ENCODE measurements around the gene VTN. TPM values are rescaled to one million over a fixed set of nuclear protein-coding genes. Genes with fewer than 3 reads are reported as not detected.

VTN gene, protein sequence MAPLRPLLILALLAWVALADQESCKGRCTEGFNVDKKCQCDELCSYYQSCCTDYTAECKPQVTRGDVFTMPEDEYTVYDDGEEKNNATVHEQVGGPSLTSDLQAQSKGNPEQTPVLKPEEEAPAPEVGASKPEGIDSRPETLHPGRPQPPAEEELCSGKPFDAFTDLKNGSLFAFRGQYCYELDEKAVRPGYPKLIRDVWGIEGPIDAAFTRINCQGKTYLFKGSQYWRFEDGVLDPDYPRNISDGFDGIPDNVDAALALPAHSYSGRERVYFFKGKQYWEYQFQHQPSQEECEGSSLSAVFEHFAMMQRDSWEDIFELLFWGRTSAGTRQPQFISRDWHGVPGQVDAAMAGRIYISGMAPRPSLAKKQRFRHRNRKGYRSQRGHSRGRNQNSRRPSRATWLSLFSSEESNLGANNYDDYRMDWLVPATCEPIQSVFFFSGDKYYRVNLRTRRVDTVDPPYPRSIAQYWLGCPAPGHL
- total RNA-seq: under 1 TPM; 0.08 to 0.12 TPM

DNA sequence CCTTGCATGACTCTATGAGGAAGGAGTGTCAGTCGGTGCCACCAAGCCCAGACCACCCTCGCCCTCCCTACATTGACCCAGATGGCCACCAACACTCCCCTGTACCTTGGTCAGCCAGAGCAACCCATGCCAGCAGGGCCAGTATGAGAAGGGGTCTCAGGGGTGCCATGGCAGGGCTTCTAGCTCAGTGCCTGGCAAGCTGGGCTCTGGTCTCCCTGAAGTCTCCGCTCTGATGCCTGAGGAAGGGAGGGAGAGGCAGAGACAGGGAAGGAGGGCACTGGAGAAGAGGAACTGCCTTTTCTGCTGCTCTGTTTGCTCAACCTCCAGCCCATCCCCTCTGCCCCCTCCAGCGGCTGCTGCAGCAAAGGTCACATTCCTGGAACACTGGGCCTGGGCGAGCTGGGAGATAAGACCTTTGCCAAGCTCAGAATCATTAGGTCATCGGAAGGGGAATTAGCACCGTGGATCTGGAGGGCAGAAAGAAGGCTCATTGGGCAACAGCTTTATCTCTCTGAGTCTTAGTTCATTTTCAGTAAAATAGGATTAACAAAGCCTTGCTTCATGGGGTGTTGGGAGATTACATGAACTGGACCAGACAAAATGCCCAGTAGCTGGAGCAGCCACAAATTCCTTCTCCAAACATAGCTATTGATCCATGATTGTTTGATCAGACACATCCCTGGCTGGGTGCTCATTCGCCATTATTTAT lies at the start of gene VTN:
VTN (minus strand) TSS at position 273 of the 709 bp plus-strand sequence; CDS start at position 169, 104 bp downstream.
- Mint-ChIP-seq H3K27ac (peak within 1 kb of the TSS; percentile 86), H3K27me3 (no peaks in the 10 kb centered on the region), H3K36me3 (ENCODE audit: low read depth) (peaks cover 2% of the 10 kb centered on the region), H3K4me3 (peak within 1 kb of the TSS; percentile 94), H3K4me1 (peaks cover 25% of the 10 kb centered on the region), H3K9me3 (no peaks in the 10 kb centered on the region)
- ChIA-PET CTCF (interaction anchor here (1.1 to 2.2 kb wide), 4 partner anchors 13 to 40 kb away, joined by 3 to 7 read pairs (median 3); partner anchors contain the start of gene POLDIP2), POLR2A (interaction anchor here (0.7 kb wide), 1 partner anchor 180 kb away, joined by 3 read pairs; no protein-coding TSS in a partner anchor)
- DNase-seq: no peak

DNA sequence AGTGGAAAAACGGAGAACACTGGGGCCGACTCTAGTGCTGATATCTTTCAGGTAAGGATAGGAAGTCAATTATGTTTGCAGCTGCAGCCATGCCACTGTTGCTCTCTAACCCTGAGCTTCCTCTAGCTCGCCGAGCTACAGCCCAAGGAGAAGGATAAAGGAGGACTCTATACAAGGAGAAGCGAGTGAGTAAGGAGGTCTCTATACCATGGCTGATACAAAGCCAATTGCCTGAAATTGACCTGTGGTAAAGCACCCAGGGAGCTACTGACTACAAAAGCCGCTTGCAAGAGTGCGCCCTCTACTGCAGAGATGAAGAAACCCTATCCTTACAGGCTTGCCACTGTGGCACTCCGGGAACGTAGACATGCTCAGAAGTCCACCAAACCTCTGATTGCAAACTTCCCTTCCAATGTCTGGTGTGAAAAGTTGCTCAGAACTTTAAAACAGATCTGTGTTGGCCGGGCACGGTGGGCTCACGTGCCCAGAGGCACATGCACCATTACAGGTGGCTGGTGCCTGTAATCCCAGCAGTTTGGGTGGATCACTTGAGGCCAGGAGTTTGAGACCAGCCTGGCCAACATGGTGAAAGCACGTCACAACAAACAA lies 46.7 kb upstream of the VTN start:
- POLR2A ChIA-PET: no interaction called here
- peaks cover 16% of the 10 kb centered on the region for H3K27me3 Mint-ChIP-seq
- no peaks in the 10 kb centered on the region for H3K9me3 Mint-ChIP-seq
- H3K36me3 Mint-ChIP-seq (ENCODE audit: low read depth): no peaks in the 10 kb centered on the region
- DNase-seq: peak; percentile 74
- no peak overlapping the region for H3K27ac Mint-ChIP-seq
- no peak overlapping the region for H3K4me3 Mint-ChIP-seq
- no peaks in the 10 kb centered on the region for H3K4me1 Mint-ChIP-seq
- CTCF ChIA-PET: interaction anchor here (0.6 to 2.4 kb wide), 11 partner anchors 9 to 605 kb away, joined by 3 to 13 read pairs (median 4); partner anchors contain the start of gene POLDIP2

DNA sequence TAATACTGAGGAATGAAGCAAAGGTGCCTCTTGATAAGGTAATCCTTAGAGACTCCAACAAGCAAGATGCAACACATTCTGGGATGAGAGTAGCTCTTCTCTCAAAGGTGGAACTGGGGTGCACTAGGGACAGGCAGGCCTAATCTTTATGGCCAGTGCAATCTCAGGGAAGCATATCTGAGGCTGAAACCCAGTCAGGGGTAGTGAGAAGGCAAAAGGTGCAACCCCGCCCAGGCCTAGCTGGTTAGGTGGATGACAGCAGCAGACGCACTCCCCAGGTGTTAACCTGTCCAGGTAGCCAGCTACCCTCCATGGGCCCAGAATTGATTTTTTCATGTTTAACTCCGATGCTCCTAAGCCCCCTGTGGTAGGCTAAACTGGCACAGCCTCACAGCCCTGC lies 45.8 kb upstream of the VTN start:
- H3K4me1 Mint-ChIP-seq: no peaks in the 10 kb centered on the region
- ChIA-PET CTCF (interaction anchor here (0.5 to 2.4 kb wide), 6 partner anchors 8 to 604 kb away, joined by 3 to 13 read pairs (median 4); no protein-coding TSS in a partner anchor), POLR2A (no interaction called here)
- H3K27ac Mint-ChIP-seq: no peak overlapping the region
- no peak overlapping the region for H3K4me3 Mint-ChIP-seq
- H3K36me3 Mint-ChIP-seq (ENCODE audit: low read depth): no peaks in the 10 kb centered on the region
- no peaks in the 10 kb centered on the region for H3K9me3 Mint-ChIP-seq
- DNase-seq: no peak
- H3K27me3 Mint-ChIP-seq: peaks cover 18% of the 10 kb centered on the region

DNA sequence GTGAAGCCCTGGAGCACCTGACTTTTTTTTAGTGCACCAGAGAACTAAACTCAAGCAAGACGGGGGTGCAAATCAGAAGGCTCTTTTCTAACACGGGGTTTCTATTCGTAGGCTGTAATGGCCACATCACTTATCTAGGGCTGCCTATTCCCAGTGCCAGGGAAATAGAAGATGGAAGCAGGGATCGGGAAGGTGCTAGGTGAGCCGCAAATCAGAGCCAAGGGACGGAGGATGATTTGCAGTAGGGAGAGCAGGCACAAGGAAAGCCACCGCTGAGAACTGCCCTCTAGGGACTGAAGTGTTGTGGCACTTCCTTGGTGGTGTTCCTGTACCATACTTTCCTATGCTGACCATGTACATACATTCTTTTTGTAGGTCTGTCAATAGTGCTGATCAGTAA lies 43.7 kb upstream of the VTN start:
- no peak for DNase-seq
- ChIA-PET POLR2A (no interaction called here), CTCF (interaction anchor here (0.7 kb wide), 1 partner anchor 83 kb away, joined by 5 read pairs; no protein-coding TSS in a partner anchor)
- no peaks in the 10 kb centered on the region for H3K9me3 Mint-ChIP-seq
- no peaks in the 10 kb centered on the region for H3K36me3 Mint-ChIP-seq (ENCODE audit: low read depth)
- no peak overlapping the region for H3K27ac Mint-ChIP-seq
- H3K4me1 Mint-ChIP-seq: no peaks in the 10 kb centered on the region
- no peak overlapping the region for H3K4me3 Mint-ChIP-seq
- peaks cover 28% of the 10 kb centered on the region for H3K27me3 Mint-ChIP-seq

DNA sequence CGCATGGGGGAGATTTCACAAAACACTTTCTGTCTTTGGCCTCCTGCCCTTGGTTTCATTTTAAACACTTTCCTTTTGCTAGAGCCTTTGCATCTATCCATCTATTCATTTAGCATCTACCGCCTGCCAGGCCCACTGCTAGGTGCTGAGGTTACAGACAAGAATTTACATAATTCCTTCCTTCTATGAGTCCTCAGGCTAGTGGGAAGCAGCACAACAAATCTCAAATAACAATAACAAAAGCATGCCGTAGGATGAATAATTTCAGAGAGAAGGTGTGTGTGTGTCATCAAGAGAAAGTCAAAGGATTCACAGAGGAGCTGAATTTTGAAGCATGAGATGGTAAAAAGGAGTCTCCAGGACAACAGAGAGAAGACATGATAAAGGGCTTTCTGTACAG lies 42.0 kb upstream of the VTN start:
- H3K9me3 Mint-ChIP-seq: no peaks in the 10 kb centered on the region
- no peak for DNase-seq
- ChIA-PET POLR2A (no interaction called here), CTCF (no interaction called here)
- H3K4me3 Mint-ChIP-seq: no peak overlapping the region
- H3K27me3 Mint-ChIP-seq: peaks cover 28% of the 10 kb centered on the region
- H3K36me3 Mint-ChIP-seq (ENCODE audit: low read depth): no peaks in the 10 kb centered on the region
- no peaks in the 10 kb centered on the region for H3K4me1 Mint-ChIP-seq
- H3K27ac Mint-ChIP-seq: no peak overlapping the region

DNA sequence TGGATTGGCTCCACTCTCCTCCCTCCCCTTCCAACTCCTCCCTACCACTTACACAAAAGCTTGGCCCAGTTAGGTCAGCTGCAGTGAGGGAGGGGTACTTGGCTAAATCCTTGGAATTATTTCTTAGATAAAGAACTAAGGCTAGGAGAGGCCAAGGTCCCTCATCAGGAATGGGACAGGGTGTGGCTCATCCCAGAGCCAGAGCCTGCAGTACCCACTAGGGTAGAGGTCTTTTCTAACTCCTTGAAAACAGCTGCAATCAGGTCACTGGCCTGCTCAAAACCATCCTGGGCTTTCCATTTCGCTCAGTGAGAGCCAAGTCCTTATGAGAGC lies 37.8 kb upstream of the VTN start:
- Mint-ChIP-seq H3K4me3 (no peak overlapping the region), H3K9me3 (no peaks in the 10 kb centered on the region), H3K27me3 (peaks cover 26% of the 10 kb centered on the region), H3K36me3 (ENCODE audit: low read depth) (no peaks in the 10 kb centered on the region), H3K4me1 (peaks cover 7% of the 10 kb centered on the region), H3K27ac (no peak overlapping the region)
- POLR2A ChIA-PET: no interaction called here
- no peak for DNase-seq
- CTCF ChIA-PET: interaction anchor here (1.5 kb wide), 1 partner anchor 8 kb away, joined by 4 read pairs; no protein-coding TSS in a partner anchor

GRCh38 chr17:28407130-28407973 lies 37.2 kb upstream of the VTN start:
- Mint-ChIP-seq H3K4me1 (peaks cover 7% of the 10 kb centered on the region), H3K9me3 (no peaks in the 10 kb centered on the region), H3K27me3 (peaks cover 24% of the 10 kb centered on the region), H3K27ac (no peak overlapping the region), H3K36me3 (ENCODE audit: low read depth) (no peaks in the 10 kb centered on the region), H3K4me3 (no peak overlapping the region)
- CTCF ChIA-PET: interaction anchor here (1.0 to 1.5 kb wide), 3 partner anchors 9 to 50 kb away, joined by 3 to 4 read pairs (median 3); partner anchors contain the start of gene POLDIP2
- DNase-seq: no peak
- POLR2A ChIA-PET: no interaction called here

- peak overlapping the region; percentile 20 for H3K27ac Mint-ChIP-seq
- POLR2A ChIA-PET: no interaction called here
- no peaks in the 10 kb centered on the region for H3K36me3 Mint-ChIP-seq (ENCODE audit: low read depth)
- peaks cover 17% of the 10 kb centered on the region for H3K27me3 Mint-ChIP-seq
- H3K9me3 Mint-ChIP-seq: no peaks in the 10 kb centered on the region
- DNase-seq: no peak
- CTCF ChIA-PET: interaction anchor here (1.0 to 1.4 kb wide), 2 partner anchors 11 to 49 kb away, joined by 3 read pairs; partner anchors contain the start of gene POLDIP2
- peaks cover 10% of the 10 kb centered on the region for H3K4me1 Mint-ChIP-seq
- H3K4me3 Mint-ChIP-seq: peak overlapping the region; percentile 66
Measured at GRCh38 chr17:28406473-28406814, 36.3 kb upstream of the VTN start.

- Mint-ChIP-seq H3K4me3 (peak within 1 kb of the TSS; percentile 66), H3K27me3 (peaks cover 17% of the 10 kb centered on the region), H3K9me3 (no peaks in the 10 kb centered on the region), H3K4me1 (peaks cover 10% of the 10 kb centered on the region), H3K27ac (peak within 1 kb of the TSS; percentile 20), H3K36me3 (ENCODE audit: low read depth) (no peaks in the 10 kb centered on the region)
- peak; percentile 34 for DNase-seq
- CTCF ChIA-PET: interaction anchor here (1.4 to 3.2 kb wide), 2 partner anchors 10 to 11 kb away, joined by 5 to 13 read pairs; no protein-coding TSS in a partner anchor
- POLR2A ChIA-PET: interaction anchor here (0.6 kb wide), 1 partner anchor 141 kb away, joined by 3 read pairs; no protein-coding TSS in a partner anchor
Measured at GRCh38 chr17:28405632-28406472, 35.7 kb upstream of the VTN start, which contains the start of gene SLC46A1. Gene SLC46A1, minus strand, starts transcription at chr17:28406212. Its CDS starts 98 bp downstream, at chr17:28406114.

DNA sequence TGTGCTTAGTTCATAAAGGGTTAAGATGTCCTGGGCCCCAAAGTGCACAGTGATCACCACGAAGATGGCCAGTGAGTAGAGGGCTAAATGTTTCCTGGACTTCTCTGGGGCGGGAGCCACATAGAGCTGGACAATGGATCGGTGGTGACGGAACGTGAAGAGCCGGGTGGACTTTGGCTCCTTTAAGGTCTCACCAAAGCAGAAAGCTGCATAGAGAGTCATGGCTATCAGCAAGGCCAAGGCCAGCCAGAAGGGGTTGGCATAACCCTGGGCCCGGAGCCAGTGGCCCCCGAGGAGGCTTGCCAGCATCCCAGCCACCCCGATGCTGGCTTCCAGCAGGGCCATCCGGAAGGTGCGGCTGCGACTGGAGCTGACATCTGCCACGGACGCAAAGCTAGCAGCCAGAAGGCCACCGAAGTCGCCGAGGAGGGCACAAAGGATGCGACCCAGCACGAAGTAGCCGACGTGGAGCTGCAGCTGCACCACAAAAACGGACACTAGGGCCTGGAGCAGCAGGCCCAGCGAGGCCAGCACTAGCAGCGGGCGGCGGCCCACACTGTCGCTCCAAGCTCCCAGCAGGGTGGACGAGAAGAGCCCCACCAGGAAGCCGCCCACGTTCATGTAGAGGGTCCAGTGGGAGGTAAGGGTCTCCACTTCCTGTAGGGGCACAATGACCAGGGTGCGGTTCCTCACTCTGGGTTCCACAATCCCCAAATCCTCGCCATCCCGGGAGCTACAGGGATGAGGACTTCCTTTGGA lies 34.9 kb upstream of the VTN start:
- Mint-ChIP-seq H3K4me1 (peaks cover 10% of the 10 kb centered on the region), H3K4me3 (peak overlapping the region; percentile 66), H3K9me3 (no peaks in the 10 kb centered on the region), H3K27ac (no peak overlapping the region), H3K36me3 (ENCODE audit: low read depth) (no peaks in the 10 kb centered on the region), H3K27me3 (peaks cover 10% of the 10 kb centered on the region)
- CTCF ChIA-PET: interaction anchor here (1.4 to 3.2 kb wide), 3 partner anchors 9 to 12 kb away, joined by 4 to 13 read pairs (median 5); no protein-coding TSS in a partner anchor
- POLR2A ChIA-PET: interaction anchor here (0.6 kb wide), 1 partner anchor 142 kb away, joined by 3 read pairs; no protein-coding TSS in a partner anchor
- no peak for DNase-seq

DNA sequence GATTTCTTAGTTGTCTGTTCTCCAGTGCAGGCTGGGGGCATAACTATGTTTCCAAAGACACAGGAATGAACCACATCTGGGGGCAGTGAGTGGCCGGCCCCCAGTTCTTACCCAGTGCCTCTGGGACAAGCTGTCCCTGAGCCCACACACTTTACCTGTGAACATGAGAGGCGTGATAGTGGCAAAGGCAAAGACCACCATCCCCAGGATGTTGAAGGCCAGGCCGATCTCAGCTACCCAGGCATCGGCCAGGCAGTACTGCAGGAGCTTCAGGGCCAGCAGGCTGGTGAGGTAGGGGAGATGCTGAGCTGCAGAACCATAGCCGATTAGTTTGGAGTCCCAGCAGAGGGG lies 34.3 kb upstream of the VTN start:
- peaks cover 9% of the 10 kb centered on the region for H3K27me3 Mint-ChIP-seq
- POLR2A ChIA-PET: no interaction called here
- peaks cover 10% of the 10 kb centered on the region for H3K4me1 Mint-ChIP-seq
- no peak for DNase-seq
- H3K9me3 Mint-ChIP-seq: no peaks in the 10 kb centered on the region
- H3K4me3 Mint-ChIP-seq: no peak overlapping the region
- H3K27ac Mint-ChIP-seq: no peak overlapping the region
- CTCF ChIA-PET: interaction anchor here (1.4 to 3.2 kb wide), 3 partner anchors 8 to 13 kb away, joined by 4 to 13 read pairs (median 5); no protein-coding TSS in a partner anchor
- no peaks in the 10 kb centered on the region for H3K36me3 Mint-ChIP-seq (ENCODE audit: low read depth)

Measured in activated CD4-positive, alpha-beta T cell treated with anti-CD3 and anti-CD28 coated beads, Interleukin-2, amount 10 ng/mL, durations not matched to agents 7 days and 5 days (primary cell).